G401.6 (cell line): ENCODE results near the gene PUS1.
"Not testable (repeated sequence)": the region's sequence is repeated elsewhere in the genome, so short reads cannot be mapped to it uniquely, and the experiment has no call there.

Source experiments
- FAIRE-seq: peaks from 2 replicates; lab custom pipeline; 2012; peaks lifted over from hg19 to GRCh38; lab: Jason Lieb, UNC

PUS1 gene

DNA sequence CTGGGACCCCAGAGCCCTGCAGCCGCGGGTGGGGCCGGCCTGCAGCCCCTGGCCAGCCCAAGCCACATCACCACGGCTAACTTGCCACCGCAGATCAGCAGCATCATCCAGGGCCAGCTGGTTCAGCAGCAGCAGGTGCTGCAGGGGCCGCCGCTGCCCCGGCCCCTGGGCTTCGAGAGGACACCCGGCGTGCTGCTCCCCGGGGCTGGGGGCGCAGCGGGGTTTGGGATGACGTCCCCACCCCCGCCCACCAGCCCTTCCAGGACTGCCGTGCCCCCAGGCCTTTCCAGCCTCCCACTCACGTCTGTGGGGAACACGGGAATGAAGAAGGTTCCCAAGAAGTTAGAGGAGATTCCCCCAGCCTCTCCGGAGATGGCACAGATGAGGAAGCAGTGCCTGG, 32.3 kb downstream of the PUS1 start:
- FAIRE-seq = not testable (repeated sequence)

DNA sequence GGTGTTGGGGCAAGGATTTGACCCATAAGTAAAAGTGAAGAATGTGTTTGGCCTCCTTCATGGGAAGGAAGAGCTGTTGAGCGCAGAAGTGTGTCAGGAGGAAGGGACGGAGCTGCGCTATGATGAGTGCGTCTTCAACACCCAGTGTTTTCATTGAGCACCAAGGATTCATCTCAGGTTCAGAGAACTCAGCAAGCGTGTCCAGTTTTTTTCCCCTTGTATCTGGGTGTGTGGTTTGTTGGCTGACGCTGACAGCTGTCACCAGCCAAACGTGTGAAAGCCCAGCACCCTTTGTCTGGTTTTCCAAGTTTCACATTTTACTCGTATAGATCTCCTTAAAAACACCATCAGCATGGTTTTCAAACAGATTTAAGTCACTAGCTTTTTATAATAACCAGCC, 33.0 kb downstream of the PUS1 start:
- FAIRE-seq = no peak

- FAIRE-seq = no peak
Observed at GRCh38 chr12:131963381-131963780, 34.3 kb downstream of the PUS1 start.

GRCh38 chr12:131965073-131965472, 36.0 kb downstream of the PUS1 start:
- FAIRE-seq = no peak

GRCh38 chr12:131971226-131971625, 42.1 kb downstream of the PUS1 start:
- FAIRE-seq = no peak

GRCh38 chr12:131975228-131975627, 46.2 kb downstream of the PUS1 start:
- no peak for FAIRE-seq

GRCh38 chr12:131979606-131980005, 50.5 kb downstream of the PUS1 start:
- FAIRE-seq = no peak

DNA sequence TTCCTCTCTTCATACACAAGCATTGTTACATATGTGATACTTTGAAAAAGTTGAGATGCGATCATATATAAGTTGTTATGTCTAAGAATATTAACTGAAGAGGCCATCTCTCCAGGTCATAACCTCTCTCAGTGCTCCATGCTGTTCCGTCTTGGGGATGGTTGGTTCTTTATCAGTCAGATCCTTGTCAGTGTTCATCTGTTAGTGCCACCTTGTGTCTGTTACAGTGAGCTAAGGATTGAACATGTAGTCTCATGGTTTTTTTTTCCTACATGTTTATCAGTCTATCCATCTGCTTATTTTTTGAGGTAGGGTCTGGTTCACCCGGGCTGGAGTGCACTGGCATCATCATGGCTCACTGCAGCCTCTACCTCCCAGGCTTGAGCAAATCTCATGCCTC, 51.2 kb downstream of the PUS1 start:
- no peak for FAIRE-seq

DNA sequence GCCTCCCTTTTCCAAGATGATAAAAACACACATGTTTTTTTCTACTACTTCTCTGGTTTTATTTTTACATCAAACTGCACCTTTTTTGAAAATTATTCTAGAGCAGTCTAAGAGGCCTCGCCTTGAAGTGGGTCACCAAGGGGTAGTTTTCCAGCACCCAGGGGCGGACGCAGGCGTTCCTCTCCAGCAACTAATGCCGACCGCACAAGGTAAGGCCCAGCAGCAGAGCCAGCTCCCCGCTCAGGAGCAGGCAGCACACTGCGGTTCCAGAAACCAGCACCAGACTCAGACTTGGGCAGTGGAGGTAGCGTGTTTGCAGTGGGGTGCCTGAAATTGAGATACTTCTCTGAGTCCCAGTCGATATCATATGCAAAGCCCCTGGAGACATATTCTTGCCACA, 52.3 kb downstream of the PUS1 start:
- no peak for FAIRE-seq

DNA sequence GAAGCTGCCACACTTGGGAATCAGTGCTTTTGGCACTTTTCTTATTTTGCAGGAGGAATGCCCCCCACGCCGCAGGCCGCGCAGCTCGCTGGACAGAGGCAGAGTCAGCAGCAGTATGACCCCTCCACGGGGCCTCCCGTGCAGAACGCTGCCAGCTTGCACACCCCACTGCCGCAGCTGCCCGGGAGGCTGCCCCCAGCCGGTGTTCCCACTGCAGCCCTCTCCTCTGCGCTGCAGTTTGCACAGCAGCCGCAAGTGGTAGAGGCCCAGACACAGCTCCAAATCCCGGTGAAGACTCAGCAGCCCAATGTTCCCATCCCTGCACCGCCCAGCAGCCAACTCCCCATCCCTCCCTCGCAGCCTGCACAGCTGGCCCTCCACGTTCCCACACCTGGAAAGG, 53.0 kb downstream of the PUS1 start:
- no peak for FAIRE-seq

DNA sequence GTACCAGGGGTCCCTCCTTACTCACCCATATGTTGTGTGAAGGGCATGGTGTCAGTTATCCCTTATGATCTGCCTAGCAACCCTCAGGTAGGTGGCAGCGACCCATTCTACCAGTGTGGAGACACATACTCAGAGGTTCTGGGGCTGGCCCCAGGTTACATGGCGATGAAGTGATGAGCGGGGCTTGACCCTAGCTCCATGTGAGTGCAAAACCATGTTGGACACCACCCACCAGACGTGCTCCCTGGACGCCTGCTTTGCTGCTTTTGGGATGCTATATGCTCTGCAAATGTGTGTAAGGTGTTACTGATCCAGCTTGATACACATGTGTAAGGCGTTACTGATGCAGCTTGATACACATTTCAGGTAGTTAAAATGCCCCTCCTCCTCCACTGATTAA, 54.0 kb downstream of the PUS1 start:
- FAIRE-seq = no peak

GRCh38 chr12:131983554-131983953, 54.5 kb downstream of the PUS1 start:
- FAIRE-seq = no peak

- no peak for FAIRE-seq
Observed at GRCh38 chr12:131984334-131984733, 55.3 kb downstream of the PUS1 start.

GRCh38 chr12:131985510-131985875, 56.4 kb downstream of the PUS1 start:
- FAIRE-seq = not testable (repeated sequence)

GRCh38 chr12:131986361-131986760, 57.3 kb downstream of the PUS1 start:
- no peak for FAIRE-seq

GRCh38 chr12:131986910-131987309, 57.8 kb downstream of the PUS1 start:
- no peak for FAIRE-seq

- FAIRE-seq = no peak
Observed at GRCh38 chr12:131987552-131987951, 58.5 kb downstream of the PUS1 start.

DNA sequence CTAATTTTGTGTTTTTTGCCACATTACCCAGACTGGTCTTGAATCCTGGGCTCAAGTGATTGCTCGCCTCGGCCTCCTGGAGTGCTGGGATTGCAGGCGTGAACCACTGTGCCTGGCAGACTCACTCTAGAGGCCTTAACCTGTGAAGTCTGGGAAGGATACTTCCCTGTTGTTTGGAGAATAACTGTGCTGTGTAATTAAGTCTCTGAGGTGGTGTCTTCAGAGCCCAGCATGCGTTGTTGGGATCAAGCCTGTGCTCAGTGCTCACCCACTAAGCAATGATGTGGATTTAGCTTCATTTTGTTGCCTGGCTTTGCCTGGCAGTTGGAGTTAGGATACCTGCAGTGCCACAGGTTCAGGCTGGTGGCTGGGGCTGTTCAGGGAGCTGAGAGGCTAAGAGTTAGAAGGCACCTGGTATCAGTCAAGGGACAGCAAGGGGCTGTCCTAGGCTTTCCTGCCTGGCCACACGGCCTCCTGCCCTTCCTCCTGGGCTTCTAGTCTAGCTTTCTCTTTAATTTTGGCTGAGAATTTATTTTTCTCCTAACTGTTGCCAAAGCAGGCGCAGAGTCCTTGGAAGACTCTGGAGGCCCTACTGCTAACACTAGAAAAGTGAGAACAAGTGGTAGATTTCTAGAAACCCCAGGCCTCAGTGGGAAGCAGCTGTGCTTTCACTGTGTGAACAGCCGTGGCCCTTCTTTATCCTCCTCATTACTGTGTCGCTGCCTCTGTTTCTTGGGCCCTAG, 59.1 kb downstream of the PUS1 start:
- no peak for FAIRE-seq

GRCh38 chr12:131989021-131989420, 59.9 kb downstream of the PUS1 start:
- no peak for FAIRE-seq

GRCh38 chr12:131990066-131990979, 61.2 kb downstream of the PUS1 start:
- no peak for FAIRE-seq

- no peak for FAIRE-seq
Observed at GRCh38 chr12:131990980-131991305, 61.9 kb downstream of the PUS1 start.

- FAIRE-seq = no peak
Observed at GRCh38 chr12:131991816-131992430, 62.8 kb downstream of the PUS1 start.

- no peak for FAIRE-seq
Observed at GRCh38 chr12:131994589-131994988, 65.5 kb downstream of the PUS1 start.
